ENCODE data around the gene TRIM7. TPM values are rescaled to one million over a fixed set of nuclear protein-coding genes. Genes with fewer than 3 reads are reported as not detected.

The TRIM7 gene
- total RNA-seq, 1 experiment from 2014 or later: not detected

DNA sequence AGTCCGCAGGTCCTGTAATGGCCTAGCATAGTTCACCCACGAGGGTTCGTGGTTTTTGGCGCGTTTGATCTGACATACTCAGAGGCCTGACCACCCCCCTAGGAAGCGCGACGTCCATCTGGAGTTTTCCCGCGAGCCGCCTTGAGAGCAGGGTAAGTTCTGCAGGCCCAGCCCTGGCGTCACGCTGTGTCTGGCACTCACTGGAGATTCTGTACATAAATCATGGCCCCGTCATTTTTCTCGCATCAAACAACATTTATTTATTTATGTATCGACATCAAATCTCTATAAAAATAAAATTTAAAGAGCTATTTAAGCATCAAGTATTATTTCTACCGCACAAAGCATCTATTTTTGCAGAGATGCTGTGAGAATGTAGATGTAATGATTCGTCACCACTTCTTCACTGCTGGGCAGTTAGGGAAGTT, 17.6 kb upstream of the TRIM7 start:
- TF ChIP-seq, protein P1, sequence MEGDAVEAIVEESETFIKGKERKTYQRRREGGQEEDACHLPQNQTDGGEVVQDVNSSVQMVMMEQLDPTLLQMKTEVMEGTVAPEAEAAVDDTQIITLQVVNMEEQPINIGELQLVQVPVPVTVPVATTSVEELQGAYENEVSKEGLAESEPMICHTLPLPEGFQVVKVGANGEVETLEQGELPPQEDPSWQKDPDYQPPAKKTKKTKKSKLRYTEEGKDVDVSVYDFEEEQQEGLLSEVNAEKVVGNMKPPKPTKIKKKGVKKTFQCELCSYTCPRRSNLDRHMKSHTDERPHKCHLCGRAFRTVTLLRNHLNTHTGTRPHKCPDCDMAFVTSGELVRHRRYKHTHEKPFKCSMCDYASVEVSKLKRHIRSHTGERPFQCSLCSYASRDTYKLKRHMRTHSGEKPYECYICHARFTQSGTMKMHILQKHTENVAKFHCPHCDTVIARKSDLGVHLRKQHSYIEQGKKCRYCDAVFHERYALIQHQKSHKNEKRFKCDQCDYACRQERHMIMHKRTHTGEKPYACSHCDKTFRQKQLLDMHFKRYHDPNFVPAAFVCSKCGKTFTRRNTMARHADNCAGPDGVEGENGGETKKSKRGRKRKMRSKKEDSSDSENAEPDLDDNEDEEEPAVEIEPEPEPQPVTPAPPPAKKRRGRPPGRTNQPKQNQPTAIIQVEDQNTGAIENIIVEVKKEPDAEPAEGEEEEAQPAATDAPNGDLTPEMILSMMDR (conservative IDR thresholded peaks at IDR 0.05; ENCODE audit: low read depth, low read length): 0 out of 2 replicates have a peak, but pooled peaks have one; percentile 10
- TF ChIP-seq EZH2 (IDR thresholded peaks at IDR 0.05; ENCODE audit: borderline replicate concordance, low read depth, low read length, poor library complexity, severe bottlenecking): no peak
- Histone ChIP-seq H3K9me3 (ENCODE audit: low read depth, low read length, poor library complexity, severe bottlenecking) (no peaks in the 10 kb centered on the region), H3K4me3 (ENCODE audit: low read depth, low read length, poor library complexity, severe bottlenecking) (peak overlapping the region; percentile 83), H3K4me1 (ENCODE audit: insufficient read depth, low read length, poor library complexity, severe bottlenecking) (peaks cover 11% of the 10 kb centered on the region), H3K27me3 (replicated peaks; ENCODE audit: insufficient read depth, low read depth, low read length, poor library complexity) (no peaks in the 10 kb centered on the region), H3K36me3 (ENCODE audit: insufficient read depth, low read length, poor library complexity, severe bottlenecking) (no peaks in the 10 kb centered on the region), H3K27ac (ENCODE audit: low read depth, low read length, poor library complexity, severe bottlenecking) (peak overlapping the region; percentile 96)
- CTCF ChIA-PET: no interaction called here
- BruUV-seq (replicated peaks): no TSS peak
- peak; percentile 82 for DNase-seq (ENCODE audit: low spot score)
- POLR2A ChIA-PET (ENCODE audit: low non-redundant PET): no interaction called here
- intact Hi-C loops (cut with micrococcal nuclease; ENCODE audit: unreplicated experiment): loop anchor here (1.0 kb wide), 2 partner anchors 22 to 33 kb away; no protein-coding TSS in a partner anchor

DNA sequence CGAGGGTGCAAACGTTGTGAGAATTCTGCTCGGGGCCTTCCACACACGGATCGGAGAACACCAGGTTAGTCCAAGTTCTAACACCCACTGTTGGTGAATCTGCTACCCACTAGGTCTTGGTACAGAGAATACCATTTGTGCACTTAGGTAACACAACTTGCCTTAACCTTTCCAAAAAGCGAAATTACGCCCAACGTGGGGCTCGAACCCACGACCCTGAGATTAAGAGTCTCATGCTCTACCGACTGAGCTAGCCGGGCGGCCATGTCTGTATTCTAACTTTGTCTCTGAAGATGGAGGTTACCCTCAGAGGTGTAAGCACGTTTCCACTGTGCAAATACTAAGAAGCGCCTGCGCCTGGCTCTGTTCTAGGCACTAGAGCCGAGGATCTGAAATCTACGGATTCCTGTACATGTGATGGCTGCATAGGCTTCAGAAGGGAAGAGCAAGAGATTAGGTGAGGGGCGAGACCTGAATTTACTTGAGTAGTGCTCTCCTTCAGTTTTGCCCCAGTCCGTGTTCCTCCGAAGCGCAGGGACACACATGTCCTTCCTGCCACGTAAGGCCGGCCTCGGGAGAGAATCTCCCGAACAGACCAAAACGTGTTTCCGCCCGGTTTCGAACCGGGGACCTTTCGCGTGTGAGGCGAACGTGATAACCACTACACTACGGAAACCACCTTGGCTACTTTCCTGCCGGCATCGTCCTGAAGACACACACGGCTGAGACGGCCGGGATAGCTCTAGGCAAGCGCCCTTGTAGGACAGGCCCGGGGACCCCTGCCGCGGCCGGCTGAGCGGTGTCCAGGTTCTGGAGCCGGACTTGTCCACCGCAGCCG, 17.0 kb upstream of the TRIM7 start:
- TF ChIP-seq EZH2 (IDR thresholded peaks at IDR 0.05; ENCODE audit: borderline replicate concordance, low read depth, low read length, poor library complexity, severe bottlenecking): no peak
- TF ChIP-seq, protein P1 (conservative IDR thresholded peaks at IDR 0.05; ENCODE audit: low read depth, low read length): no peak
- peaks cover 11% of the 10 kb centered on the region for H3K4me1 ChIP-seq (ENCODE audit: insufficient read depth, low read length, poor library complexity, severe bottlenecking)
- intact Hi-C loops (cut with micrococcal nuclease; ENCODE audit: unreplicated experiment): loop anchor here (1.0 kb wide), 1 partner anchor 33 kb away; no protein-coding TSS in a partner anchor
- no peaks in the 10 kb centered on the region for H3K36me3 ChIP-seq (ENCODE audit: insufficient read depth, low read length, poor library complexity, severe bottlenecking)
- ChIA-PET CTCF (no interaction called here), POLR2A (ENCODE audit: low non-redundant PET) (no interaction called here)
- TSS peak; percentile 73 for BruUV-seq (replicated peaks)
- no peaks in the 10 kb centered on the region for H3K27me3 ChIP-seq (replicated peaks; ENCODE audit: insufficient read depth, low read depth, low read length, poor library complexity)
- peak overlapping the region; percentile 83 for H3K4me3 ChIP-seq (ENCODE audit: low read depth, low read length, poor library complexity, severe bottlenecking)
- peak; percentile 97 for DNase-seq (ENCODE audit: low spot score)
- H3K27ac ChIP-seq (ENCODE audit: low read depth, low read length, poor library complexity, severe bottlenecking): peak overlapping the region; percentile 96
- H3K9me3 ChIP-seq (ENCODE audit: low read depth, low read length, poor library complexity, severe bottlenecking): no peaks in the 10 kb centered on the region

DNA sequence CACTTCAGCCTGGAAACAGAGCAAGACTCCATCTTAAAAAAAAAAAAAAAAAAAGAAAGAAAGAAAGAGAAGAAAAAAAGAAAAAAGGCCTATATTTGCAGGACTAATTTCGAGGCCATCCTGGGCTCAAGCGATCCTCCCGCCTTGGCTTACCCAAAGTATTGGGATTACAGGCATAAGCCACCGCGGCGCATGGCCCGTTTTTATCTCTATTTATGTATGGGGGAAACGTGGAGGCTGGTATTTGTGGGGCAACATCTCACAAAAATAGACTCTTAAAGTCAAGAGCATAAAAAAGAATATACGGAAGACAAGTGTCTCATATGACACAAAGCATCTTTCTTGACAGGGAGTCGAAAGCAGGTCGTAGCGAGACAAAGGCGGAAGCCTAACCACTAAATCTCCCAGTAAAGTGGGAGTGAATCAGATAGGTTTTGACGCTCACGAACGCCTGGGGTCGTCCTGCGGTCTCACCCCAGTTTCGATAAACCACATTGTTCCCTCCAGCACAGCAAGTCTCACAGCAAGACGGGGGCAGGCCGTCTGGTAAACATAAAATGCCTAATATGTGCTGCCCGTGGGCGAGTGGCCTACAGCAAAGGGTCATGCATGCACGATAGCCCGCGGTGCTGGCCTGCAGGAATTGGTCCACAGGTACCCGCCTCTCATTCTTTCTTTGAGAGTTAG, 16.3 kb upstream of the TRIM7 start:
- Histone ChIP-seq H3K36me3 (ENCODE audit: insufficient read depth, low read length, poor library complexity, severe bottlenecking) (no peaks in the 10 kb centered on the region), H3K9me3 (ENCODE audit: low read depth, low read length, poor library complexity, severe bottlenecking) (no peaks in the 10 kb centered on the region), H3K27ac (ENCODE audit: low read depth, low read length, poor library complexity, severe bottlenecking) (peak overlapping the region; percentile 96), H3K4me1 (ENCODE audit: insufficient read depth, low read length, poor library complexity, severe bottlenecking) (peaks cover 11% of the 10 kb centered on the region), H3K27me3 (replicated peaks; ENCODE audit: insufficient read depth, low read depth, low read length, poor library complexity) (no peaks in the 10 kb centered on the region), H3K4me3 (ENCODE audit: low read depth, low read length, poor library complexity, severe bottlenecking) (peak overlapping the region; percentile 83)
- no TSS peak for BruUV-seq (replicated peaks)
- no peak for DNase-seq (ENCODE audit: low spot score)
- intact Hi-C loops (cut with micrococcal nuclease; ENCODE audit: unreplicated experiment): no loop called here
- TF ChIP-seq, protein P1 (conservative IDR thresholded peaks at IDR 0.05; ENCODE audit: low read depth, low read length): no peak
- no peak for TF ChIP-seq EZH2 (IDR thresholded peaks at IDR 0.05; ENCODE audit: borderline replicate concordance, low read depth, low read length, poor library complexity, severe bottlenecking)
- CTCF ChIA-PET: no interaction called here
- POLR2A ChIA-PET (ENCODE audit: low non-redundant PET): no interaction called here
